ENCODE data around the gene MB21D2. TPM values are rescaled to one million over a fixed set of nuclear protein-coding genes. Genes with fewer than 3 reads are reported as not detected.
A peak's percentile ranks its signal among the peaks of the same experiment; 100 is the strongest.
"Not testable (repeated sequence)": the region's sequence is repeated elsewhere in the genome, so short reads cannot be mapped to it uniquely, and the experiment has no call there.

Gene MB21D2
- total RNA-seq, 1 experiment from 2014 or later = 19.7 TPM

DNA sequence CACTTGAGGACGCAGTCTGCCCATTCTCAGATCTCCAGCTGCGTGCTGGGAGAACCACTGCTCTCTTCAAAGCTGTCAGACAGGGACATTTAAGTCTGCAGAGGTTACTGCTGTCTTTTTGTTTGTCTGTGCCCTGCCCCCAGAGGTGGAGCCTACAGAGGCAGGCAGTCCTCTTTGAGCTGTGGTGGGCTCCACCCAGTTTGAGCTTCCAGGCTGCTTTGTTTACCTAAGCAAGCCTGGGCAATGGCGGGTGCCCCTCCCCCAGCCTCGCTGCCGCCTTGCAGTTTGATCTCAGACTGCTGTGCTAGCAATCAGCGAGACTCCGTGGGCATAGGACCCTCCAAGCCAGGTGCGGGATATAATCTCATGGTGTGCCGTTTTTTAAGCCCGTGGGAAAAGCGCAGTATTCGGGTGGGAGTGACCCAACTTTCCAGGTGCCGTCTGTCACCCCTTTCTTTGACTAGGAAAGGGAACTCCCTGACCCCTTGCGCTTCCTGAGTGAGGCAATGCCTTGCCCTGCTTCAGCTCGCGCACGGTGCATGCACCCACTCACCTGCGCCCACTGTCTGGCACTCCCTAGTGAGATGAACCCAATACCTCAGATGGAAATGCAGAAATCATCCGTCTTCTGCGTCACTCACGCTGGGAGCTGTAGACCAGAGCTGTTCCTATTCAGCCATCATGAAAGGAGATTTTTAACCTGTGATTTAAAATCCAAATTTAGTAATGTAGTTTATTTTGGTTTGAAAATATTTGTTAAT is 47.5 kb upstream of the MB21D2 start:
- not testable (repeated sequence) for H3K27me3 Mint-ChIP-seq (ENCODE audit: low read depth)

DNA sequence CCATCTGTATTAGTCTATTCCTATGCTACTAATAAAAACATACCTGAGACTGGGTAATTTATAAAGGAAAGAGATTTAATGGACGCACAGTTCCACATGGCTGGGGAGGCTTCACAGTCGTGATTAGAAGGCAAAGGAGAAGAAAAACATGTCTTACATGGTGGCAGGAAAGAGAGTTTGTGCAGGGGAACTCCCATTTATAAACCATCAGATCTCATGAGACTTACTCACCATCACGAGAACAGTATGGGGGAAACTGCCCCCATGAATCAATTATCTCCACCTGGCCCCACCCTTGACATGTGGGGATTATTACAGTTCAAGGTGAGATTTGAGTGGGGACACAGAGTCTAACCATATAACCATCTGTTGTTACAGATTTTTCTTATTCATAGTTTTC is 42.1 kb upstream of the MB21D2 start:
- Mint-ChIP-seq H3K4me3 (no peak overlapping the region), H3K36me3 (0 out of 2 replicates have a peak, but pooled peaks cover 3% of the 10 kb centered on the region), H3K9me3 (no peaks in the 10 kb centered on the region), H3K27ac (no peak overlapping the region), H3K4me1 (no peaks in the 10 kb centered on the region), H3K27me3 (ENCODE audit: low read depth) (no peaks in the 10 kb centered on the region)
- ChIA-PET CTCF (no interaction called here), POLR2A (no interaction called here)
- no peak for DNase-seq (ENCODE audit: low spot score)
- no peak for ATAC-seq
- TF ChIP-seq MXD4 (CRISPR knock-in tag; IDR thresholded peaks at IDR 0.05; ENCODE audit: borderline replicate concordance) (no peak), GRHL2 (CRISPR knock-in tag; IDR thresholded peaks at IDR 0.05; ENCODE audit: insufficient replicate concordance, severe bottlenecking) (no peak), ZBTB21 (CRISPR knock-in tag; IDR thresholded peaks at IDR 0.05; ENCODE audit: borderline replicate concordance) (no peak), NR3C1 (CRISPR knock-in tag; conservative IDR thresholded peaks at IDR 0.05; ENCODE audit: low read depth) (no peak), HMGA2 (CRISPR knock-in tag; IDR thresholded peaks at IDR 0.05) (no peak), ZNF423 (CRISPR knock-in tag; IDR thresholded peaks at IDR 0.05) (no peak), FOXK1 (CRISPR knock-in tag; IDR thresholded peaks at IDR 0.05) (no peak), ETV6 (CRISPR knock-in tag; IDR thresholded peaks at IDR 0.05) (no peak), ZNF232 (CRISPR knock-in tag; IDR thresholded peaks at IDR 0.05) (no peak), IRF2 (CRISPR knock-in tag; IDR thresholded peaks at IDR 0.05; ENCODE audit: borderline replicate concordance, low read depth) (no peak), ZNF317 (CRISPR knock-in tag; IDR thresholded peaks at IDR 0.05; ENCODE audit: borderline replicate concordance, low read depth) (no peak)
- TF ChIP-seq, protein P1, sequence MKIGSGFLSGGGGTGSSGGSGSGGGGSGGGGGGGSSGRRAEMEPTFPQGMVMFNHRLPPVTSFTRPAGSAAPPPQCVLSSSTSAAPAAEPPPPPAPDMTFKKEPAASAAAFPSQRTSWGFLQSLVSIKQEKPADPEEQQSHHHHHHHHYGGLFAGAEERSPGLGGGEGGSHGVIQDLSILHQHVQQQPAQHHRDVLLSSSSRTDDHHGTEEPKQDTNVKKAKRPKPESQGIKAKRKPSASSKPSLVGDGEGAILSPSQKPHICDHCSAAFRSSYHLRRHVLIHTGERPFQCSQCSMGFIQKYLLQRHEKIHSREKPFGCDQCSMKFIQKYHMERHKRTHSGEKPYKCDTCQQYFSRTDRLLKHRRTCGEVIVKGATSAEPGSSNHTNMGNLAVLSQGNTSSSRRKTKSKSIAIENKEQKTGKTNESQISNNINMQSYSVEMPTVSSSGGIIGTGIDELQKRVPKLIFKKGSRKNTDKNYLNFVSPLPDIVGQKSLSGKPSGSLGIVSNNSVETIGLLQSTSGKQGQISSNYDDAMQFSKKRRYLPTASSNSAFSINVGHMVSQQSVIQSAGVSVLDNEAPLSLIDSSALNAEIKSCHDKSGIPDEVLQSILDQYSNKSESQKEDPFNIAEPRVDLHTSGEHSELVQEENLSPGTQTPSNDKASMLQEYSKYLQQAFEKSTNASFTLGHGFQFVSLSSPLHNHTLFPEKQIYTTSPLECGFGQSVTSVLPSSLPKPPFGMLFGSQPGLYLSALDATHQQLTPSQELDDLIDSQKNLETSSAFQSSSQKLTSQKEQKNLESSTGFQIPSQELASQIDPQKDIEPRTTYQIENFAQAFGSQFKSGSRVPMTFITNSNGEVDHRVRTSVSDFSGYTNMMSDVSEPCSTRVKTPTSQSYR (CRISPR knock-in tag; IDR thresholded peaks at IDR 0.05) = no peak
- TF ChIP-seq, protein P2, sequence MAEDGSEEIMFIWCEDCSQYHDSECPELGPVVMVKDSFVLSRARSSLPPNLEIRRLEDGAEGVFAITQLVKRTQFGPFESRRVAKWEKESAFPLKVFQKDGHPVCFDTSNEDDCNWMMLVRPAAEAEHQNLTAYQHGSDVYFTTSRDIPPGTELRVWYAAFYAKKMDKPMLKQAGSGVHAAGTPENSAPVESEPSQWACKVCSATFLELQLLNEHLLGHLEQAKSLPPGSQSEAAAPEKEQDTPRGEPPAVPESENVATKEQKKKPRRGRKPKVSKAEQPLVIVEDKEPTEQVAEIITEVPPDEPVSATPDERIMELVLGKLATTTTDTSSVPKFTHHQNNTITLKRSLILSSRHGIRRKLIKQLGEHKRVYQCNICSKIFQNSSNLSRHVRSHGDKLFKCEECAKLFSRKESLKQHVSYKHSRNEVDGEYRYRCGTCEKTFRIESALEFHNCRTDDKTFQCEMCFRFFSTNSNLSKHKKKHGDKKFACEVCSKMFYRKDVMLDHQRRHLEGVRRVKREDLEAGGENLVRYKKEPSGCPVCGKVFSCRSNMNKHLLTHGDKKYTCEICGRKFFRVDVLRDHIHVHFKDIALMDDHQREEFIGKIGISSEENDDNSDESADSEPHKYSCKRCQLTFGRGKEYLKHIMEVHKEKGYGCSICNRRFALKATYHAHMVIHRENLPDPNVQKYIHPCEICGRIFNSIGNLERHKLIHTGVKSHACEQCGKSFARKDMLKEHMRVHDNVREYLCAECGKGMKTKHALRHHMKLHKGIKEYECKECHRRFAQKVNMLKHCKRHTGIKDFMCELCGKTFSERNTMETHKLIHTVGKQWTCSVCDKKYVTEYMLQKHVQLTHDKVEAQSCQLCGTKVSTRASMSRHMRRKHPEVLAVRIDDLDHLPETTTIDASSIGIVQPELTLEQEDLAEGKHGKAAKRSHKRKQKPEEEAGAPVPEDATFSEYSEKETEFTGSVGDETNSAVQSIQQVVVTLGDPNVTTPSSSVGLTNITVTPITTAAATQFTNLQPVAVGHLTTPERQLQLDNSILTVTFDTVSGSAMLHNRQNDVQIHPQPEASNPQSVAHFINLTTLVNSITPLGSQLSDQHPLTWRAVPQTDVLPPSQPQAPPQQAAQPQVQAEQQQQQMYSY (CRISPR knock-in tag; IDR thresholded peaks at IDR 0.05) = no peak
- TF ChIP-seq, protein P3, sequence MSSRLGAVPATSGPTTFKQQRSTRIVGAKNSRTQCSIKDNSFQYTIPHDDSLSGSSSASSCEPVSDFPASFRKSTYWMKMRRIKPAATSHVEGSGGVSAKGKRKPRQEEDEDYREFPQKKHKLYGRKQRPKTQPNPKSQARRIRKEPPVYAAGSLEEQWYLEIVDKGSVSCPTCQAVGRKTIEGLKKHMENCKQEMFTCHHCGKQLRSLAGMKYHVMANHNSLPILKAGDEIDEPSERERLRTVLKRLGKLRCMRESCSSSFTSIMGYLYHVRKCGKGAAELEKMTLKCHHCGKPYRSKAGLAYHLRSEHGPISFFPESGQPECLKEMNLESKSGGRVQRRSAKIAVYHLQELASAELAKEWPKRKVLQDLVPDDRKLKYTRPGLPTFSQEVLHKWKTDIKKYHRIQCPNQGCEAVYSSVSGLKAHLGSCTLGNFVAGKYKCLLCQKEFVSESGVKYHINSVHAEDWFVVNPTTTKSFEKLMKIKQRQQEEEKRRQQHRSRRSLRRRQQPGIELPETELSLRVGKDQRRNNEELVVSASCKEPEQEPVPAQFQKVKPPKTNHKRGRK (CRISPR knock-in tag; IDR thresholded peaks at IDR 0.05; ENCODE audit: borderline replicate concordance) = no peak
- TF ChIP-seq, protein P4, sequence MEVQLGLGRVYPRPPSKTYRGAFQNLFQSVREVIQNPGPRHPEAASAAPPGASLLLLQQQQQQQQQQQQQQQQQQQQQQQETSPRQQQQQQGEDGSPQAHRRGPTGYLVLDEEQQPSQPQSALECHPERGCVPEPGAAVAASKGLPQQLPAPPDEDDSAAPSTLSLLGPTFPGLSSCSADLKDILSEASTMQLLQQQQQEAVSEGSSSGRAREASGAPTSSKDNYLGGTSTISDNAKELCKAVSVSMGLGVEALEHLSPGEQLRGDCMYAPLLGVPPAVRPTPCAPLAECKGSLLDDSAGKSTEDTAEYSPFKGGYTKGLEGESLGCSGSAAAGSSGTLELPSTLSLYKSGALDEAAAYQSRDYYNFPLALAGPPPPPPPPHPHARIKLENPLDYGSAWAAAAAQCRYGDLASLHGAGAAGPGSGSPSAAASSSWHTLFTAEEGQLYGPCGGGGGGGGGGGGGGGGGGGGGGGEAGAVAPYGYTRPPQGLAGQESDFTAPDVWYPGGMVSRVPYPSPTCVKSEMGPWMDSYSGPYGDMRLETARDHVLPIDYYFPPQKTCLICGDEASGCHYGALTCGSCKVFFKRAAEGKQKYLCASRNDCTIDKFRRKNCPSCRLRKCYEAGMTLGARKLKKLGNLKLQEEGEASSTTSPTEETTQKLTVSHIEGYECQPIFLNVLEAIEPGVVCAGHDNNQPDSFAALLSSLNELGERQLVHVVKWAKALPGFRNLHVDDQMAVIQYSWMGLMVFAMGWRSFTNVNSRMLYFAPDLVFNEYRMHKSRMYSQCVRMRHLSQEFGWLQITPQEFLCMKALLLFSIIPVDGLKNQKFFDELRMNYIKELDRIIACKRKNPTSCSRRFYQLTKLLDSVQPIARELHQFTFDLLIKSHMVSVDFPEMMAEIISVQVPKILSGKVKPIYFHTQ (CRISPR knock-in tag; IDR thresholded peaks at IDR 0.05) = no peak
- TF ChIP-seq, protein P5, sequence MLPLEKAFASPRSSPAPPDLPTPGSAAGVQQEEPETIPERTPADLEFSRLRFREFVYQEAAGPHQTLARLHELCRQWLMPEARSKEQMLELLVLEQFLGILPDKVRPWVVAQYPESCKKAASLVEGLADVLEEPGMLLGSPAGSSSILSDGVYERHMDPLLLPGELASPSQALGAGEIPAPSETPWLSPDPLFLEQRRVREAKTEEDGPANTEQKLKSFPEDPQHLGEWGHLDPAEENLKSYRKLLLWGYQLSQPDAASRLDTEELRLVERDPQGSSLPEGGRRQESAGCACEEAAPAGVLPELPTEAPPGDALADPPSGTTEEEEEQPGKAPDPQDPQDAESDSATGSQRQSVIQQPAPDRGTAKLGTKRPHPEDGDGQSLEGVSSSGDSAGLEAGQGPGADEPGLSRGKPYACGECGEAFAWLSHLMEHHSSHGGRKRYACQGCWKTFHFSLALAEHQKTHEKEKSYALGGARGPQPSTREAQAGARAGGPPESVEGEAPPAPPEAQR (CRISPR knock-in tag; IDR thresholded peaks at IDR 0.05) = no peak
- TF ChIP-seq, protein P6, sequence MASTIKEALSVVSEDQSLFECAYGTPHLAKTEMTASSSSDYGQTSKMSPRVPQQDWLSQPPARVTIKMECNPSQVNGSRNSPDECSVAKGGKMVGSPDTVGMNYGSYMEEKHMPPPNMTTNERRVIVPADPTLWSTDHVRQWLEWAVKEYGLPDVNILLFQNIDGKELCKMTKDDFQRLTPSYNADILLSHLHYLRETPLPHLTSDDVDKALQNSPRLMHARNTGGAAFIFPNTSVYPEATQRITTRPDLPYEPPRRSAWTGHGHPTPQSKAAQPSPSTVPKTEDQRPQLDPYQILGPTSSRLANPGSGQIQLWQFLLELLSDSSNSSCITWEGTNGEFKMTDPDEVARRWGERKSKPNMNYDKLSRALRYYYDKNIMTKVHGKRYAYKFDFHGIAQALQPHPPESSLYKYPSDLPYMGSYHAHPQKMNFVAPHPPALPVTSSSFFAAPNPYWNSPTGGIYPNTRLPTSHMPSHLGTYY (CRISPR knock-in tag; IDR thresholded peaks at IDR 0.05) = no peak
- TF ChIP-seq, protein P7, sequence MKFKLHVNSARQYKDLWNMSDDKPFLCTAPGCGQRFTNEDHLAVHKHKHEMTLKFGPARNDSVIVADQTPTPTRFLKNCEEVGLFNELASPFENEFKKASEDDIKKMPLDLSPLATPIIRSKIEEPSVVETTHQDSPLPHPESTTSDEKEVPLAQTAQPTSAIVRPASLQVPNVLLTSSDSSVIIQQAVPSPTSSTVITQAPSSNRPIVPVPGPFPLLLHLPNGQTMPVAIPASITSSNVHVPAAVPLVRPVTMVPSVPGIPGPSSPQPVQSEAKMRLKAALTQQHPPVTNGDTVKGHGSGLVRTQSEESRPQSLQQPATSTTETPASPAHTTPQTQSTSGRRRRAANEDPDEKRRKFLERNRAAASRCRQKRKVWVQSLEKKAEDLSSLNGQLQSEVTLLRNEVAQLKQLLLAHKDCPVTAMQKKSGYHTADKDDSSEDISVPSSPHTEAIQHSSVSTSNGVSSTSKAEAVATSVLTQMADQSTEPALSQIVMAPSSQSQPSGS (CRISPR knock-in tag; IDR thresholded peaks at IDR 0.05; ENCODE audit: borderline replicate concordance, low read depth) = no peak

More for the DNA sequence above, 47.5 kb upstream of the MB21D2 start:
- ATAC-seq; POLR2A ChIA-PET; H3K4me3 Mint-ChIP-seq; H3K27ac Mint-ChIP-seq; CTCF ChIA-PET; H3K4me1 Mint-ChIP-seq; DNase-seq (ENCODE audit: low spot score): not testable (repeated sequence)
- 0 out of 2 replicates have a peak, but pooled peaks have one; percentile 26 for TF ChIP-seq ZNF317 (CRISPR knock-in tag; IDR thresholded peaks at IDR 0.05; ENCODE audit: borderline replicate concordance, low read depth)
- Mint-ChIP-seq H3K36me3 (peaks cover 16% of the 10 kb centered on the region), H3K9me3 (peaks cover 29% of the 10 kb centered on the region)

Measured in WTC11 (cell line).